ENCODE measurements around the gene TPRN. TPM values are rescaled to one million over a fixed set of nuclear protein-coding genes. Genes with fewer than 3 reads are reported as not detected.

The TPRN gene
- total and polyA plus RNA-seq, 9 donors: 0.68 to 18.4 (median 15.2) TPM

DNA sequence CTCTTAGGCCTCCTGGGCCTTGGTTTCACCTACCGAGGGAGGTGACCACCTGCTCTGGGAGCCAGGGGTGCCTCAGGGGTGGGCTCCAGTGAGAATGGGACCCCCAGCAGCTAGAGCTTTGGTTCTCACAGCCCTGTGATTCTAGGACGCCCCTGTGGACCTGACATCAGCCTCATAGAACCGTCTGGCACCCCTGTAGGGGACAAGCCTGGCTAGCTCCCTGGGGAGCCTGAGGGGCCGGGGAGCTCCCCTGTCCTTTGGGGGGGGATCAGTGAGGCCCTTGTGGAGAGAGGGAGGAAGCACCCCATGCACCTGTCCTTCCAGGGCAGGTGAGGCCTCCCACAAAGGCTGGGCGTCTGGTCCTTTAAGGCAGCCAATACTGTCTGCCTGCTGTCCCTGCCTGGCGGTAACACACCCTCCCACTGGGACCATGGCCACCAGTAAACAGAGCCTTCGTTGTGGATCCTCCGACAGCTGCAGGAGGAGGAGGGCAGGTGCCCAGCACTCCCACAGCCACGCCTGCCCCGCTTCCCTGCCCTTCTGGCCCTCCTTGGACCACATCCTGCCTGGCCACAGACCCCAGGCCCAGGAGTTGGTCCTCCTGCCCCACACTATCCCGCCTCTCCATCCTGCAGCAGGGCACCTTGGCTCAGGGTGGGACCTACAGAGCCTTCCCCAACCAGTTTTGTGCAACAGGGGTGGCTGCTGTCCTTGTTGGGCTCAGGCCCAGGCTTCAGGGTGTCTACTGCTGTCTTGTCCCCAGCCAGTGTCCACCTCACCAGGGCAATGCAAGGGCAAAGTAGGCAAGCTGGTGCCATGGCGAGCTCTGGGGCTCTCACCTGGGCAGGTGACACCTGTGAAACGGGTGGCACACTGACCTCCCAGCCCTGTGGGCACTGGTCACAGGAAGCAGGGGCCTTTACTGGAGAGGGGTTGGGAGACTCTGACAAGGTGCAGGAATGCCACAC lies 37.5 kb upstream of the TPRN start:
- Histone ChIP-seq H3K27ac (no peak overlapping the region), H3K36me3 (no peaks in the 10 kb centered on the region), H3K27me3 (no peaks in the 10 kb centered on the region), H3K4me1 (ENCODE audit: insufficient read depth) (peaks cover 14% of the 10 kb centered on the region), H3K9me3 (no peaks in the 10 kb centered on the region), H3K4me3 (no peak overlapping the region)
- TF ChIP-seq EP300 (IDR thresholded peaks at IDR 0.05) (no peak), POLR2A (IDR thresholded peaks at IDR 0.05) (no peak)
- TF ChIP-seq, protein P1, sequence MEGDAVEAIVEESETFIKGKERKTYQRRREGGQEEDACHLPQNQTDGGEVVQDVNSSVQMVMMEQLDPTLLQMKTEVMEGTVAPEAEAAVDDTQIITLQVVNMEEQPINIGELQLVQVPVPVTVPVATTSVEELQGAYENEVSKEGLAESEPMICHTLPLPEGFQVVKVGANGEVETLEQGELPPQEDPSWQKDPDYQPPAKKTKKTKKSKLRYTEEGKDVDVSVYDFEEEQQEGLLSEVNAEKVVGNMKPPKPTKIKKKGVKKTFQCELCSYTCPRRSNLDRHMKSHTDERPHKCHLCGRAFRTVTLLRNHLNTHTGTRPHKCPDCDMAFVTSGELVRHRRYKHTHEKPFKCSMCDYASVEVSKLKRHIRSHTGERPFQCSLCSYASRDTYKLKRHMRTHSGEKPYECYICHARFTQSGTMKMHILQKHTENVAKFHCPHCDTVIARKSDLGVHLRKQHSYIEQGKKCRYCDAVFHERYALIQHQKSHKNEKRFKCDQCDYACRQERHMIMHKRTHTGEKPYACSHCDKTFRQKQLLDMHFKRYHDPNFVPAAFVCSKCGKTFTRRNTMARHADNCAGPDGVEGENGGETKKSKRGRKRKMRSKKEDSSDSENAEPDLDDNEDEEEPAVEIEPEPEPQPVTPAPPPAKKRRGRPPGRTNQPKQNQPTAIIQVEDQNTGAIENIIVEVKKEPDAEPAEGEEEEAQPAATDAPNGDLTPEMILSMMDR (IDR thresholded peaks at IDR 0.05): no peak
- intact Hi-C loops (cut with DNase I): loop anchor here in 1 of 4 donors (10.0 kb wide), 1 partner anchor 123 kb away; the partner anchor contains the start of gene DPP7
- DNase-seq: no peak
- 76 to 79% (median 78%) methylated on average over 11 to 13 of the region's 13 CpGs for WGBS, 3 donors

DNA sequence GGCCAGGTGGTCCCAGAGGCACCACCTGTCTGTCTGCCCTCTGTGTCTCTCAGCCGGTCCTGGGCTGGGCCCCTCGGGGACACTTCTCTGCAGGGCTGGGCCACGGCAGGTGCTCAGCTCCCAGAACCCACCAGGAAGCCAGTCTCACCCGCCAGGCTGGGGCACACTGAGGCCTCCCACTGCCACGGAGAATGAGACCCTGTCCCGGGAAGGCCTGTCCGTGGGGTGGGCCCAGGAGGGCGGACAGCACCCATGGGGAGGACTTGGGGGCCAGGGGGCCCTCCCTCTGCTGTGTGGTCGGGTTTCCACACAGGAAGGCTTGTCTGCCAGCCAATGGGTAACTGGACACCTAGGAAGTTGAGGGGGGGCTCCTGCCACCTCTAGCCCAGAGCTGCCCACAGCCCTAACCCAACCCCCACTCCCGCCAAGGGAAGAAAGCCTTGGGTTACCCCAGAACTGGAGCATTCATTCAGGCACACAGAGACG lies 36.4 kb upstream of the TPRN start:
- H3K27ac ChIP-seq: peak overlapping the region in 1 of 2 donors; percentile 32
- WGBS, 3 donors: 42 to 48% (median 46%) methylated on average over 11 of the region's 11 CpGs
- intact Hi-C loops (cut with DNase I): loop anchor here in 1 of 4 donors (10.0 kb wide), 1 partner anchor 122 kb away; the partner anchor contains the start of gene DPP7

DNA sequence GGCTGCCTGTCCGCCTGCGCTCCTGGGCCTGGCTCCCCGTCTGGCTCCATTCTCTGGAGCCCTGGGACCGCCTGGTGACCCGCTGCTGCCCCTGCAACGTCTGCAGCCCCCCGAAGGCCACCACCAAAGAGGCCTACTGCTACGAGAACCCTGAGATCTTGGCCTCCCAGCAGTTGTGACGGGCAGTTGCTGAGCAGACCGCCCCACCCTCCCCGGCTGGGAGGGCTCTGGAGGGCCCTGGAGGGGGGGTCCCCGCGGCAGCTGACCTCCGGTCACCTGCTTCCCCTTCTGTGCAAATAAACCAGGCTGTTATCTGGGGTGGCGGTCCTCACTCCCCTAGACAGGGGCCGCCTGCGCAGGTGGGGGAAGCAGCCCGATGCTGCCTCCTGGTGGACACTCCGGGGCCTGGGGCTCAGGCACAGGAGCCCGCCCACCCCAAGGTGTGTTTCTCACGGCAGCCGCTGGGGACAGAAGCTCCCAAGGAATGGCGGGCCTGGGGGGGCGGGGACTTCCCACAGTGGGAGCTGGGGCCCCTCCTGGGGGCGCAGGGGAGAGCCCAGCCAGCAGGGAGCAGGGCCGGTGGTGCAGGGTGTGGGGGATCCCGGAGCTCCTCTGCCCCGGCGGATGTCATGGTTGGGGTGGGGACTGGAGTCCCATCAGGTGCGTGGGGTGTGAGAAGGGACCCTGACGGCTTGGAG lies 35.8 kb upstream of the TPRN start:
- no peaks in the 10 kb centered on the region for H3K36me3 ChIP-seq
- intact Hi-C loops (cut with DNase I): loop anchor here in 1 of 4 donors (10.0 kb wide), 1 partner anchor 122 kb away; the partner anchor contains the start of gene DPP7
- no peaks in the 10 kb centered on the region for H3K27me3 ChIP-seq
- TF ChIP-seq, protein P1 (IDR thresholded peaks at IDR 0.05): peak; percentile 96 to 99 (median 99)
- TF ChIP-seq POLR2A (IDR thresholded peaks at IDR 0.05): no peak
- peak; percentile 88 to 92 (median 90) for DNase-seq
- peak overlapping the region; percentile 25 for H3K4me3 ChIP-seq
- peak overlapping the region in 1 of 2 donors; percentile 32 for H3K27ac ChIP-seq
- peaks cover 11% of the 10 kb centered on the region for H3K4me1 ChIP-seq (ENCODE audit: insufficient read depth)
- no peaks in the 10 kb centered on the region for H3K9me3 ChIP-seq
- WGBS, 3 donors: 7 to 8% (median 7%) methylated on average over 22 to 31 of the region's 31 CpGs

More for the DNA sequence above, 36.4 kb upstream of the TPRN start:
- no peaks in the 10 kb centered on the region for H3K36me3 ChIP-seq
- H3K4me1 ChIP-seq (ENCODE audit: insufficient read depth): peaks cover 11% of the 10 kb centered on the region
- no peaks in the 10 kb centered on the region for H3K27me3 ChIP-seq
- TF ChIP-seq, protein P1 (IDR thresholded peaks at IDR 0.05): no peak
- TF ChIP-seq POLR2A (IDR thresholded peaks at IDR 0.05) (no peak), EP300 (IDR thresholded peaks at IDR 0.05) (no peak)
- no peak for DNase-seq
- no peaks in the 10 kb centered on the region for H3K9me3 ChIP-seq
- H3K4me3 ChIP-seq: no peak overlapping the region
